OCI-M1 (cell line): ENCODE data around the gene ZDHHC14.
"Not testable (repeated sequence)": the region's sequence is repeated elsewhere in the genome, so short reads cannot be mapped to it uniquely, and the experiment has no call there.

Source experiments
- DNase-seq: peaks from one replicate; lab custom pipeline; 2025; lab: John Stamatoyannopoulos, UW

ZDHHC14 gene

DNA sequence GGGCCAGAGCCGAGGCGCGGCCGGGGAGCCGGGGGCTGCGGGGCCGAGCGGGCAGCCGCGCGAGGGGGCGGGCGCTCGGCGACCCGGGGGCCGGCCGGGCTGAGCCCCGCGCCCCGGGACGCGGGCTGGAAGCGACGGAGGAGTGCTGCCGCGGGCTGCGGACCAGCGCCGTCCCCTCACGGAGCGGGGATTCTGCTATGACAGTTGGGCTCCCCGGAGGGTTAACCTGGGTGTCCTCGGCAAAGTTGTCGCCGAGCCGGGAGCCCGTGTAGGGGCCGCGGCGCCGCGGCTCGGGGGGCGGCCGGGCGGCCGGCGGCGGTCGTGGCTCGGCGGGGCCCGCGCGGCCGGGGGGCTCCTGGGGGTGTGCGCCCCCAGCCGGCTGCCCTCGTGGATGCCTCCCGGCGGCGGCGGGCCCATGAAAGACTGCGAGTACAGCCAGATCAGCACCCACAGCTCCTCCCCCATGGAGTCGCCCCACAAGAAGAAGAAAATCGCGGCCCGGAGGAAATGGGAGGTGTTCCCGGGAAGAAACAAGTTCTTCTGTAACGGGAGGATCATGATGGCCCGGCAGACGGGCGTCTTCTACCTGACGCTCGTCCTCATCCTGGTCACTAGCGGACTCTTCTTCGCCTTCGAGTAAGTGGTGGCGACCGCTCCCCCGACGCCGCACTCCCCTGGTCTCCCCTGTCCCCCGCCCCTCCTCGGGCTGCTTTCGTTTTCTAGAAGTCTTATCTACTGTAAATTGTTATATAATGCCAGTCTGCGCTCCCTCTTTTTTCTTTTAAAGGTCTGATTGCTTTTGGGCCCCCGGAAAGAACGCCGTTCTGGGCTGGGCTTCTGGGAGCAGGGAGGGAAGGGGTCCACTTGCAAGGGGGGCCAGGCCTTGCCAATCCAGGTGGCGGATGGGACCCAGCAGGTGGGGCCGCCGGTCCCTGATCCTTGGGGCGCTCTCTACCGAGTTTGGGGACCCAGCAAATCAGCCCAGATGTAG, 936 bp downstream of the ZDHHC14 start:
- peak; percentile 89 for DNase-seq

DNA sequence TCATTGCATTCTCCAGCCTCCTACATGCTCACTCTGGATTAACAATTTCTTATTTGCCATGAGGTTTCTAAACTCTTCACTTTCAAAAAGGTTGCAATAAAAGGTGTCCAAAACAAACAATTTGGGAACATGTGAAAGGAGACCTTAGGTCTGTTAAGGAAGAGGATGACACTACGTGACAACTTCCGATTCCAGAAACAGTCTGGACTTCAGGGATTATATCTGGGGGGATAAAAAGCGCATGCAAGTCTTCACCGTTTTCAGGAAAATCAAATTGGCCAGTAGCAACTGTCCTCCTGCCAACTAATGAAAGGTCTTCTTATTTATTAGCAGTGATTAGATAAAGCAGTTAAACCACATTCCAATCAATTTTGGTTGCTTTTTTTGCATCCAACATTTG, 1.8 kb downstream of the ZDHHC14 start:
- no peak for DNase-seq

DNA sequence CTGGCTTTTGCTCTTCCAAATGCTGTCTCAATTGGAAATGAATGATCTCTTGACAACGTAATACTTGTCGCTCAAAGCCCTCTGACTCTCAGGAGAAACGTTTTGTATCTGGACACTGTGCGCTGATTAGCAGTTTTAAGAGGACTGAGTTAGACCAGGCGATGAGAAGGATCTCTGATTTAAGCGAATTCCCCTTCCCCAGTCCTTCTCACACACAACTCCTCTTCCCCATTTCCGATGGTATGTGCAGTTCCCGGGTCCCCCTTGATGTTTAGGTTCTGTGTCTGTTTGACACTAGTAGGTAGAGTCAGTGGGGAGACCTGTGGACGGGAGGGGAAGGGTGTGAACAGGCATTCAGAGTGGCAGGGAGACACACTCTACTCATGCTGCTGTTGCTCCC, 2.5 kb downstream of the ZDHHC14 start:
- no peak for DNase-seq

DNA sequence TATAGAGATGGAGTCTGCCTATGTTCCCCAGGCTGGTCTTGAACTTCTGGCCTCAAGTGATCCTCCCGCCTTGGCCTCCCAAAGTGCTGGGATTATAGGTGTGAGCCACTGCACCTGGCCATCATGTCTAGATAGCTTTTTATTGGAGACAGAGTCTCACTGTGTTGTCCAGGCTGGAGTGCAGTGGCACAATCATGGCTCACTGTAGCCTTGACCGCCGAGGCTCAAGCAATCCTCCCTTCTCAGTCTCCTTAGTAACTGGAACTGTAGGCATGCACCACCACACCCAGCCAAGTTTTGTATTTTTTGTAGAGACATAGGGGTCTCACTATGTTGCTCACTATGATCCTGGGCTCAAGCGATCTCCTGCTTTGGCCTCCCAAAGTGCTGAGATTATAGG, 4.0 kb downstream of the ZDHHC14 start:
- DNase-seq, result not testable (repeated sequence)

DNA sequence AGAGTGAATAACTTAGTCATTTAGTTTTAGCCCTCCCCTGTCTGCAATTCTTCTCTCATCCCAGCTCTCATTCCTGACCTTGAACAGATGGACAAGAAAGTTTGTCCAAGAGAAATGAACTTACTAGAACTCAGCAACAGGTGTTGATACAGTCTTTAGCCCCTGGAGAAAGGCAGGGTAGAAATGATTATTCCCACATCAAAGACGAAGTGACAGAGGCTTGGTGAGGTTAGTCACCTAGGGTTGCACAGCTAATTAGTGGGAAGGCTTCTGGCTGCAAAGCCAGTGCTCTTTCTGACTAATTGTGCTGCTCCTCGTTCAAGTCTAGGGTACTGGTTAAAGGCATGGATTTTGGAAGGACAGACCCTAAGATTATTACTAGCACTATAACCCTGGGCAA, 4.5 kb downstream of the ZDHHC14 start:
- no peak for DNase-seq

DNA sequence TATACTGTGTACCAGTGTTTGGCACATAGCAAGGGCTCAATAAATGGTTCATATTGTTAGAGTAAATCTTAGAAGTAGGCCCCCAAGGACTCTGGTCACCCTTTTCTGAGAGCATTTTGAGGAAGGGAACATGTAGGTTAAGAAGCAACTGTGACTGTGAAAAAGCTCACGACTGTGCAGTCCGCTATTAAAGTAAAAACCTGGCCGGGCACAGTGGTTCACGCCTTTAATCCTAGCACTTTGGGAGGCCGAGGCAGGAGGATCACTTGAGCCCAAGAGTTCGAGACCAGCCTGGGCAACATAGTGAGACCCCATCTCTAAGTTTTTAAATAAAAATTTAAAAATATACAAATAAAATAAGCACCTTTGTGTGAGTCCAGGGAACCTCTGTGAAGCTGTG, 5.0 kb downstream of the ZDHHC14 start:
- no peak for DNase-seq

DNA sequence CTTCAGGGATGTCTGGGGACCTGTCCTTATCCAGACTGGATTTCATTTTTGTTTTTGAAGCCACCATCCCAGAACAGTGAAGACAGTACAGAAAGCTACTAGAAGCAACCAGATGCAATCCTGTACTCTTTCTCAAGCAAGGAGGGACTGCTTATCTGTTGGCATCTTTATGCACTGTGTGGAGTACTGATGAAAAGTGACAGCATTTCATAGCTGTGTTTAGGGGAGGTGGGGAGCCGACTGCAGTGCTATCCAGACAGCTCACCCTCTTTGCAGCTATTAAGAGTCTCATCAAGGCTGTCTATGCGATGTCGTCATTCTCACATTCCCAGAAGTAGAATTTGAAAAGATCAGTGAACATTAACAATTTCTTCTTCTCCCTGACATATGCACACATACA, 5.5 kb downstream of the ZDHHC14 start:
- no peak for DNase-seq

DNA sequence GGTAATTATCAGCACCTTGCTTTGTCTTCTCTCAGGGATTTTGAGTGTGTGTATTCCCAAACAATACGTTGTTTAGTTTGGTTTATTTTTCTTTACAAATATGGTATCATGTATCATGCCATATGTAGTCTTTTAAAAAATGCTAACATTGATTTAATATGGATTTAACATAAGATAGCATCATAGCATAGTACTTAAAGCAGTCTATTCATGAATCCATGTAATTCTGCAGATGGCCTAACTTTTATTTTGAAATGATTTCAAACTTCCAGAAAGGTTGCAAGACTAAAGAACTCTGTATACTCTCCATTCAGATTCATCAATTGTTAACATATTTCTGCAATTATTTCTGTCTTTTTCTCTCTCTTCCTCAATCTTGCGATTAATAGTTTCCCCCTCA, 7.9 kb downstream of the ZDHHC14 start:
- no peak for DNase-seq

DNA sequence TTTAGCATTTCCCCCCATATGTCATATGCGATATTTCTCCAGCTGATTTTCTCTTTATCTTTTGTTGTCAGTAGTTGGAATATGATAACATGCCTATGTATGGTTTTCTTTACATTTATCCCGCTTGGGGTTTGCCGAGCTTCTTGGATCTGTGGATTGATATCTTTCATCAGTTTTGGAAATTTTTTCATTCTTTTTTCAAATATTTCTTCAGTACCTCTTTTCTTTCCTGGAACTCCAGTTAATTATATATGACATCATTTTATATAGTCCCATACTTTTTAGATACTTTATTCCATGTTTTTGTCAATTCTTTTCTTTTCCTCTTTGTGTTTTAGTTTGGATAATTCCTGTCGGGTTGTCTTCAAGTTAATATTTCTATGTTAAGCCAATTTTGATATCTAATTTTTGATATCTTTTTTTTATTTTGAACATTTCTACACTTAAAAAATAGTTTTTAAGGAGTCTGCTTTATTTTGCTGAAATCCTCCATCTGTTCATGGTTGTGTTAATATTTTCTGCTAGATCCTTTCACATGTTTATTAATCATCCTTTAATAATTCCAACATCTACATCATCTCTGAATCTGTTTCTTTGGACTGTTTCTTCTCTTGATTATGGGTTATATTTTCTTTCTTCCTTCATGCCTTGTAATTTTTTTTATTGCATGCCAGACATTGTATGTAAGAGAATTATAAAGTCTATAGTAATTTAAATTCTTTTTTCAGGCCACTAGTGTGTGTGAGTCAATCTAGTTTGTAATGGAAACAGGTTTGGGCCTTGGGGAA, 9.5 kb downstream of the ZDHHC14 start:
- peak; percentile 18 for DNase-seq

DNA sequence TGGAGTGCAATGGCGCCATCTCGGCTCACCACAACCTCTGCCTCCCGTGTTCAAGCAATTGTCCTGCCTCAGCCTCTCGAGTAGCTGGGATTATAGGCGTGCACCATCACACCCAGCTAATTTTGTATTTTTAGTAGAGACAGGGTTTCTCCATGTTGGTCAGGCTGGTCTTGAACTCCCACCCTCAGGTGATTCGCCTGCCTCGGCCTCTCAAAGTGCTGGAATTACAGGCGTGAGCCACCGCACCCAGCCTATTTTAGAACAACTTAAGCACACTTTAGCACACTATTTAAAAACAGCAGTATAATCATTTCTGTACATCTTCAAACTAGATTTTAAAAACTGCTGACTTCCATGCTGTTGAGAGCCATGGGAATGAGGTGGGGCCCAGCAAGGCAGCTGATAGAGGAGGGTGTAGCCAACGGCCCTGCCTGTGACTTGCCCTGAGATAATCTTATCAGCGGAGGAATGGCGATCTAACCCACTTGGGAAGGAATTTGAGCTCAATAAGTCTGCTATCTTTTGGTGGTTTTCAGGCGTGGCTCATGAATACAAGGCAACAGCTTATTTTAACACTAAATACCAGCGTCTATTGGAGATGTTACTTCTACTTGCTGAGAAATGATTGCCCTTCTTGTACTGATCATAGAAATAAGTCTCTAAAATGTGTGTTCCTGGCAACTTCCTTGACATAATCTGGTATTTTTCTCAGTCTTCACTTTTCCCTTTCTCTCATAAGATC, 12.1 kb downstream of the ZDHHC14 start:
- peak; percentile 92 for DNase-seq

DNA sequence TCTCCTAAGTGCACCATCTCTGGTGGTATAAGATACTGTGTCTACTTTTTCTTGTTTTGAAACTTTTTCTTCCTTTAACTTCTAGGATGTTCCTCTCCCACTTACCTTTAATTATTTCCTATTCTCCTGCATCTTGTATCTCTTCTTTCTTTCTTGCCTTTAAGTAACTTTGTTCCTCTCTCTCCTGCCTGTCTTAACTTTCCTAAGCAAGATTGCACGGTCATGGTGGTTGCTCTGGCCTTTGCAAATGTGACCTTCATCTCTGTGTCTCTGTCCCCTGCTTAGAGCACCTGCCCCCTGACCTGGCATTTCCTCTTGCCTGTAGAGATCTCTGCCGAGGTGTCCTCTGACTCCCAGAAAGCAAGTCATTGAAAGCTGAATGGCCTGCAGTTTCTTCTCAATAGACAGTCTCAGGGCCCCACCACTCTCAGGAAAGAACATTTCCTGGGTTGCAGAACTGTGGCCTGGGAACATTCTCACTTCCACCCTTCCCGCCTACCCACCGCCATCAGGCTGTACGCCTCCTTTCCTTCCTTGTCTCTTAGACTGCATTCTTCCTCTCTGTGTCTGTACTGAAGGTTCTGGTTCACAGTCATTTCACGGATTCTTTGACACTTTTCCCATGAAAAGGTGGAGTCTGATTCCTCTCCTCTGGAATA, 12.8 kb downstream of the ZDHHC14 start:
- DNase-seq, result peak; percentile 86

DNA sequence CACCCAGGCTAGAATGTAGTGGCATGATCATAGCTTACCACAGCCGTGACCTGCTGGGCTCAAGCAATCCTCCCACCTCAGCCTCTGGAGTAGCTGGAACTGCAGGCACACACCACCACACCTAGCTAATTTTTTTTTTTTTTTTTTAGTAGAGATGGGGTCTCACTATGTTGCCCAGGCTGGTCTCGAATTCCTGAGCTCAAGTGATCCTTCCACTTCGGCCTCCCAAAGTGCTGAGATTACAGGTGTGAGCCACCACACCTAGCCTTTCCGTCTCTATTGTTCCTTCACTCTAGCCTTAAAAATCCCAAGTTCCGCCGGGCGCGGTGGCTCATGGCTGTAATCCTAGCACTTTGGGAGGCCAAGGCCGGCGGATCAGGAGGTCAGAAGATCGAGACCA, 14.2 kb downstream of the ZDHHC14 start:
- not testable (repeated sequence) for DNase-seq

DNA sequence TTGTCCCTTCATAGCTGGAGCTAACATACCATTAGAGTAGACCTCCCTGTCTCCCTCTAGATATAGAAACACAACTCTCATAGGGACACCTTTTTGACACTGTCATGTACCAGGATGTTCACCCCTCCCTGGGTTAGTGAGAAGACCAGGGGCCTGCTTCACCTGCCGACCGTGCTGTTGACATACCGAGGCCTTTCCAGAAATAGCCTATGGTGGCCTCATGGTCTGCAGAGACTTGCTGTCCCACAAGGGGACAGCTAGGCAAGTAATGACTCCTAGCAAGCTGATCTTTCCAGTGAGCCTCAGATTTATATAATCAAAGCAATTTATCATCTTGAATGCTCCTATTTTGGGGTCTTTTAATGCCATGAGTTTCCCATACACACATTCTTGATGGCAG, 15.0 kb downstream of the ZDHHC14 start:
- no peak for DNase-seq

DNA sequence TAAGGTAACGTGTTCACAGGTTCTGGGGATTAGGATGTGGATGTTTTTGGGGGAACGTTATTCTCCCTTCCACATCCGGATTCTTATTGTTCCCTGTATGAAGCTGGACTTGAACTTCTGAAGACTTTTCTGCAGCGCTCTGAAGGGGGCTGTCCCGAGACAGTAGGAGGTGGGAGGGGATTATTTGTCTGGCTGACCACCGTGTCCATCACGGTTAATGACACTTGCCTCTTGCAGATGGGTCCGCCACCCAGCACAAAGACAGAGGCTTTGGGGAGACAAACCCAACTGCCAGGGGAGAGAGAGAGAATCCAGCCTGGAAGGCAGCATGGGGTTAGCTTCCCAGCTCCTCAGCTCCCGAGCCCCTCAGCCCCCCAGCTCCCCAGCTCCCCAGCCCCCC, 16.7 kb downstream of the ZDHHC14 start:
- DNase-seq, result no peak

DNA sequence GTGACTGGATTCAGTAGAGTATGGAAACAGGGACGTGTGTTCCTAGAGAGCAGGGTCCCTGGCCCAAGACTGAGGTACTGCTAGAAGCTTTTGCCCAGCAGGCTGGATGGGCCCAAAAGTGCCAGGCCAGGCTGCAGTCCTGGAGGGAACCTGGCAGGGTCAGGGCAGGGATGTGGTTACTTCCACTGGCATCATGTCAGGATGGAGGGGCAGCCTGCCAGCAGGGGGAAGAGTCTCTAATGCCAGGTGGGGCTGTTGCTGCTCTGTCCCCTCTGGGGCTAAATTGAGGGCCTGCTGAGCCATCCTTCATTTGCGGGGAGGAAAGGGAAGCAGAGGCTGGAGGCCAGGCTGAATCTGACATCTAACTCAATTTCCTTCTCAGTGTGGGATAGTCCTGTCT, 17.2 kb downstream of the ZDHHC14 start:
- DNase-seq, result no peak

DNA sequence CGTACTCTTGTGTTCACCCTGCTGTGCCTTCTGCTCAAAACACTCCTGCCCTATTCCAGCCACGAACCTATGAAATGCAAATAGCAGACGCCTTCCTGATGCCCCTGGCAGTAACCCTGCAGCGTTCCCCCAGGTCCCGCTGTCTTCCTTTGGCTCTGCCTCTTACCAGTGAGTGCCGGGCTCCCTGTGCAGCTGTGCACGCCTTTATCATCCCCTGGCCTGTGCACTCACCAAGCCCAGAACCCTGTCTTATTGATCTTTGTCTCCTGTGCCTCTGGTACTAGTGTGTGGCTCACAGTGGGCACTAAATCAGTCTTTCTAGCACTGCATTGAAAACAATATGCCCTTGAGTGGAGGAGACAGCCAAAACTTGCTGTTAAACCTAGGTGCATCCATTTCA, 19.7 kb downstream of the ZDHHC14 start:
- no peak for DNase-seq

DNA sequence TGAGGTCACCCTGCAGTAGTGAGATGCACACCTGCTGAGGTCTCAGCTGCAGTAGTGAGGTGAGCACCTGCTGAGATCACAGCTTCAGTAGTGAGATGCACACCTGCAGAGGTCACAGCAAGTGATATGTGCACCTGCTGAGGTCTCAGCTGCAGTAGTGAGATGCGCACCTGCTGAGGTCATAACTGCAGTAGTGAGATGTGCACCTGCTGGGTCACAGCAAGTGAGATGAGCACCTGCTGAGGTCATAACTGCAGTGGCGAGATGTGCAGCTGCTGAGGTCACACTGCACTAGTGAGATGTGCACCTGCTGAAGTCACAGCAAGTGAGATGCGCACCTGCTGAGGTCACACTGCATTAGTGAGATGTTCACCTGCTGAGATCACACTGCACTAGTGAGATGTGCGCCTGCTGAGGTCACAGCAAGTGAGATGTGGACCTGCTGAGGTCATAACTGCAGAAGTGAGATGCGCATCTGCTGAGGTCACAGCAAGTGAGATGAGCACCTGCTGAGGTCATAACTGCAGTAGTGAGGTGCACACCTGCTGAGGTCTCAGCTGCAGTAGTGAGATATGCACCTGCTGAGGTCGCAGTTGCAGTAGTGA, 20.8 kb downstream of the ZDHHC14 start:
- no peak for DNase-seq

DNA sequence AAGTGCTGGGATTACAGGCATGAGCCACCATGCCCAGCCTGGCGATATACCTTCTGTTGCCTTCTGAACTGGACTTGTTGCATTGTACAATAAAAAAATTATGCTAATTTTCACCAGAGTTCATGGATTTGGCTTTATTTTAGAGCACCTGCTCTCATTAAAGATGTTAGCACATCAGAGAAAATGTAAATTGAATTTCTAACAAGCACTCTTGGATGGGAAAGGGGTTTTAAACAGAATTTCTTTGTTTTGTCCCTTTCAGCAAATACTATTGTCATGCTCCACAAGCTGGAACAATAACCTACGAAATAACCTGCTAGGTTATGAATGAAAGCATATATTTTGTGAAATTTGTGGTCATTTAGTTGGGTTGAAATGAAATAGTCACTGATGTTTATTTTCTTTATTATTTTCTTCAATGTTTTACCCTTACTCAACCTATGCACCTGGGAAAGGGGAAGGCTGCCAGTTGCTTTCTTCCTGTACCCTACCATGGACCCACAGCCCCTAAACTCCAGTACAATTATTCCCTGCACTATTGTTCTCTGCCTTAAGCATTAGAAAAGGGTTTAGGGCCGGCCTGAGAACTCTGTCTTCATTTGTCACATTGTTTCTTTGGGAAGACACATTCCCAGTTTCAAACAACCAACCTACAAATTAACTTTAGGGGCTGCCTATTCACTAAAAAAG, 22.2 kb downstream of the ZDHHC14 start:
- no peak for DNase-seq

DNA sequence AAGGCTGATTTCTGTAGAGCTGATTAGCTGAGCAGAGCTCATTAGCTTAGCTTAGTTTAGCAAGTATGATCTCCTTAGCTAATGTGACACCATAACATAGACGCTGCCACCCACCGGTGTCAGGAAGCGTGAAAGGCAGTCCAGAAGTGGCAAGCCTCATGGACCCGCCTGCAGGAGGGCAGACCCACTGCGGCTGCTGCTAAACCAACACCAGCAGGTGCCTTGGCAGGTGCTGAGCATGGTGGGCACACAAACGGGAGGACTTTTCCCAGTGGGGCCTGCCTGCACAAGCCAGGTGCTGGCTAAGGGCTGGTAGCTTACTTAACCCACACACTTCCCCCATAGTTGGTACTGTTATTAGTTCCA, 22.7 kb downstream of the ZDHHC14 start:
- DNase-seq, result no peak

DNA sequence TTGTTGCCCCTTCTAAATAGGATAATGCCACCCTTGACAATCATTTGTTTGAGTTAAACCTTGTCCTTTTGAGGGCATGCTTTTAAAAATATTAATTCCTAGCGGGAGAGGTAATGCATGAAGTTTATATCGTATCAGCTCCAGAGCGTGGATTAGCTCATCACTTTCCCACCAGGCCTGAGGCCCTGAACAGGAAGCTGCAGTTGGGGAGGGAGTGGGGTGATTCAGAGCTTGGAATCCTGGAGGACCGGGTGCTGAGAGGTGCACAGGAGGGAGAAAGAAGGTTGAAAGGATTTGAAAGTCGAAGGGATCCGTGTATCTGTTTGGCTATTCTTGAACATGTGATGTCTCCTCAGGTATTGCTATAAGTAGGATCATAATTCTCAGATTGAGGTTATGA, 25.0 kb downstream of the ZDHHC14 start:
- no peak for DNase-seq

DNA sequence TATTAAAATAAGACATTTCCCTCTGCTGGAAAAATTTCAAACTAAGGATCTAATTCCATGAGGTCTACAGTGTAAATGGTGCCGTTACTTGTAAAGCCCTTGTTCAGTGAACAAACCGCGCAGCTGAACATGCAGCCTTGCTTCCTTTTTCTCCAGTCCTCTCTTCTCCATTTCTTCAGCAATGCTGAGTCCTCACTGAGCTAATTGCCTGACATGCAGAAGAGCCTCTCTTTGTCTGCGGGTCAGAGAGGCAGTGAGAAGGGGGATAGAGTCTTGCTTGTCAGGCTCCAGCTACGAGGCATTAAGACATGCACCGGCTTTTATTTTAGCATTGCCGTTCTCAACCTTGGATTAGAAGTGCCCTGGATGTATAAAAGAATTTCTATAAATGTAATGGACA, 25.7 kb downstream of the ZDHHC14 start:
- no peak for DNase-seq
